GM12878 (cell line): ENCODE data around the gene HS6ST1. TPM values are rescaled to one million over a fixed set of nuclear protein-coding genes. Genes with fewer than 3 reads are reported as not detected.

Experiments
- ATAC-seq: fragments of 200-7000 bp; cut with Tn5 transposase; 3 replicates; pipeline ENCODE4 v1.9.1; 2020; ENCODE audit warnings: mild to moderate bottlenecking, moderate library complexity
- BruUV-seq: library from RNA; stranded (reverse); fragments of 400-500 nt; replicated peaks from 2 replicates; lab custom pipeline; 2021; lab: Mats Ljungman, UMichigan
- CTCF ChIA-PET: fragments of 300-600 bp; sonication (Branson Sonifier 250); formaldehyde crosslinking; extraction: SDS; loops from one replicate; lab custom pipeline; 2021; ENCODE audit warnings: inconsistent platforms; lab: Yijun Ruan, JAX
- POLR2A ChIA-PET: fragments of 350-600 bp; formaldehyde crosslinking; extraction: SDS; loops from one replicate; lab custom pipeline; 2021; ENCODE audit warnings: inconsistent platforms; lab: Charles Lee
- RAD21 ChIA-PET: fragments of 300-600 bp; sonication (Branson Sonifier 250); formaldehyde crosslinking; loops from one replicate; lab custom pipeline; 2023; ENCODE audit warnings: antibody characterized with exemption; ENCODE audit not compliant: unreplicated experiment; lab: Charles Lee
- SMC1A ChIA-PET: fragments of 300-600 bp; sonication (Branson Sonifier 250); formaldehyde crosslinking; loops from one replicate; lab custom pipeline; 2023; ENCODE audit not compliant: unreplicated experiment, uncharacterized antibody; lab: Charles Lee
- DNase-seq: peaks from one replicate; pipeline ENCODE4 v3.0.0-alpha.2; 2011; ENCODE audit warnings: low read depth, low spot score
- FAIRE-seq: peaks from 3 replicates; lab custom pipeline; 2011; peaks lifted over from hg19 to GRCh38; lab: Jason Lieb, UNC
- H2AFZ ChIP-seq: 2 replicates; pipeline ENCODE4 v1.6.0; 2011; ENCODE audit warnings: low read depth, low read length, control low read depth; ENCODE audit not compliant: control insufficient read depth
- H3K27ac ChIP-seq: 2 replicates; pipeline ENCODE4 v1.5.1; 2011; ENCODE audit warnings: control low read depth; ENCODE audit not compliant: control insufficient read depth, insufficient read depth
- H3K27me3 ChIP-seq, 2 experiments: replicated peaks in 1 of 2; 2 replicates each; pipeline versions ENCODE4 v1.6.0 to v1.6.1; 2011; ENCODE audit warnings: low read length in 1 of 2; ENCODE audit not compliant: control insufficient read depth in 2 of 2, insufficient read depth in 2 of 2
- H3K36me3 ChIP-seq, 2 experiments: 2 replicates each; pipeline ENCODE4 v1.5.1; 2011; ENCODE audit warnings: low read length in 1 of 2; ENCODE audit not compliant: control insufficient read depth in 2 of 2, insufficient read depth in 2 of 2
- H3K4me1 ChIP-seq: 2 replicates; pipeline ENCODE4 v1.6.1; 2011; ENCODE audit warnings: mild to moderate bottlenecking, low read length, moderate library complexity, mixed read lengths; ENCODE audit not compliant: control insufficient read depth, insufficient read depth
- H3K4me2 ChIP-seq: 2 replicates; pipeline ENCODE4 v1.6.0; 2011; ENCODE audit warnings: control low read depth; ENCODE audit not compliant: control insufficient read depth, insufficient read depth
- H3K4me3 ChIP-seq: fragments of 200-600 bp; sonication (generic); 2 replicates; pipeline ENCODE4 v1.5.1; 2016
- H3K79me2 ChIP-seq: 2 replicates; pipeline ENCODE4 v1.6.0; 2011; ENCODE audit warnings: low read length; ENCODE audit not compliant: control insufficient read depth, insufficient read depth
- H3K9ac ChIP-seq: 2 replicates; pipeline ENCODE4 v1.8.0; 2011; ENCODE audit warnings: low read length, control low read depth, mixed read lengths; ENCODE audit not compliant: control insufficient read depth, insufficient read depth
- H3K9me3 ChIP-seq: replicated peaks from 3 replicates; pipeline ENCODE4 v1.5.1; 2011; ENCODE audit warnings: mild to moderate bottlenecking, low read length; ENCODE audit not compliant: control insufficient read depth, insufficient read depth
- H4K20me1 ChIP-seq: 2 replicates; pipeline ENCODE4 v1.6.0; 2011; ENCODE audit not compliant: control insufficient read depth, insufficient read depth
- ATF2 ChIP-seq: IDR thresholded peaks from 2 replicates; pipeline ENCODE4 v1.6.1; 2012; ENCODE audit warnings: low read length, inconsistent platforms
- BRCA1 ChIP-seq: IDR thresholded peaks from 2 replicates; pipeline ENCODE4 v1.6.1; 2011; ENCODE audit warnings: low read depth, low read length, improper control_type of control experiment
- CEBPB ChIP-seq, 2 experiments: fragments of 150-350 bp in 1 of 2; IDR thresholded peaks; 2 replicates each; pipeline ENCODE4 v1.6.1; 2012 to 2014; ENCODE audit warnings: low read depth in 2 of 2, low read length in 2 of 2, borderline replicate concordance in 1 of 2, inconsistent platforms in 1 of 2
- DPF2 ChIP-seq: fragments of 450-650 bp; IDR thresholded peaks from 2 replicates; pipeline ENCODE4 v1.6.1; 2017; ENCODE audit warnings: mild to moderate bottlenecking
- E2F4 ChIP-seq: IDR thresholded peaks from 2 replicates; pipeline ENCODE4 v1.6.1; 2012; ENCODE audit warnings: low read depth, low read length, improper control_type of control experiment
- HDAC6 ChIP-seq: fragments of 200-600 bp; sonication (generic); IDR thresholded peaks from one replicate; pipeline ENCODE4 v1.8.0; 2017; ENCODE audit warnings: antibody characterized with exemption; ENCODE audit not compliant: unreplicated experiment
- MTA2 ChIP-seq: fragments of 450-650 bp; IDR thresholded peaks from 2 replicates; pipeline ENCODE4 v1.6.1; 2016; ENCODE audit warnings: low read depth, mild to moderate bottlenecking, moderate library complexity
- PKNOX1 ChIP-seq: fragments of 450-650 bp; IDR thresholded peaks from 2 replicates; pipeline ENCODE4 v1.6.1; 2016; ENCODE audit warnings: mild to moderate bottlenecking
- POLR2AphosphoS2 ChIP-seq: IDR thresholded peaks from 2 replicates; pipeline ENCODE4 v1.6.1; 2011; ENCODE audit warnings: low read depth, mild to moderate bottlenecking, low read length, improper control_type of control experiment, moderate library complexity
- ZBTB40 ChIP-seq: fragments of 450-650 bp; IDR thresholded peaks from 2 replicates; pipeline ENCODE4 v1.6.1; 2016; ENCODE audit warnings: mild to moderate bottlenecking, moderate library complexity, borderline replicate concordance
- WGBS: methylation state at CpG from one replicate; pipeline ENCODE4 v1.1.6; 2016; ENCODE audit warnings: low lambda C conversion rate; ENCODE audit not compliant: insufficient replicate concordance, insufficient coverage; ENCODE audit errors: missing lambda C conversion rate; 5-methylcytosine and 5-hydroxymethylcytosine counted together
- in situ Hi-C: fragments of 300-500 bp; cut with MboI; formaldehyde crosslinking; loops from 9 replicates; pipeline ENCODE4 v1.14.3; 2018; ENCODE audit warnings: mixed read lengths
- intact Hi-C: fragments of 100-400 bp; cut with micrococcal nuclease; formaldehyde crosslinking; loops from one replicate; pipeline ENCODE4 v1.14.2; 2022; ENCODE audit not compliant: unreplicated experiment
- polyA plus RNA-seq, 11 experiments: library from polyadenylated mRNA; depleted of rRNA in 4 of 11; unstranded in 6 of 11; stranded (reverse) in 5 of 11; fragments of >200 nt; fragmentation: Nextera tagmentation in 4 of 11; fragmentation: Illumina TruSeq in 1 of 11; extraction: Ambion mirVana in 4 of 11; extraction: Trizol in 1 of 11; gene quantifications; 1 replicate in 1 of 11; 2 replicates in 10 of 11; pipeline versions ENCODE4 v1.2.1 to v1.2.3, GENCODE V29; 2011 to 2016; ENCODE audit warnings: inconsistent platforms in 2 of 11, missing spikeins in 2 of 11, low read depth in 1 of 11
- total RNA-seq, 4 experiments: library from RNA; depleted of rRNA in 3 of 4; stranded (reverse); fragments of >200 nt in 3 of 4; fragmentation: Illumina TruSeq in 1 of 4; extraction: Trizol in 1 of 4; gene quantifications; 2 replicates each; pipeline versions ENCODE4 v1.2.1 to v1.2.3, GENCODE V29; 2013 to 2021

The HS6ST1 gene
- total and polyA plus RNA-seq, 10 of the 15 experiments (the other 5 are each of a cell fraction or from before 2014, with no cell fraction given): 0.48 to 17.0 (median 4.7) TPM

- no peaks in the 10 kb centered on the region; a peak in 1 of 4 replicates for H3K27me3 ChIP-seq
- FAIRE-seq (no peak), DNase-seq (no peak), ATAC-seq (no peak)
- H3K9me3 ChIP-seq: no peaks in the 10 kb centered on the region
- WGBS: 64% methylated on average over 23 of the region's 23 CpGs
- in situ Hi-C loops (no loop called here), intact Hi-C loops (loop anchor here (1.0 to 10.0 kb wide), 5 partner anchors 256 to 1604 kb away; no protein-coding TSS in a partner anchor)
- no peak overlapping the region for H3K27ac ChIP-seq
- peaks cover 13% of the 10 kb centered on the region for H3K4me1 ChIP-seq
- ChIA-PET SMC1A (no interaction called here), RAD21 (no interaction called here), POLR2A (no interaction called here), CTCF (interaction anchor here (0.9 to 1.2 kb wide), 3 partner anchors 25 to 434 kb away, joined by 3 to 4 read pairs (median 4); no protein-coding TSS in a partner anchor)
- H4K20me1 ChIP-seq: 0 out of 2 replicates have a peak, but pooled peaks cover 7% of the 10 kb centered on the region
- H3K36me3 ChIP-seq: no peaks in the 10 kb centered on the region
- peak overlapping the region; percentile 92 for H3K4me2 ChIP-seq
- peaks cover 14% of the 10 kb centered on the region for H3K79me2 ChIP-seq
- peak overlapping the region; percentile 71 for H2AFZ ChIP-seq
- no peak overlapping the region for H3K4me3 ChIP-seq
- H3K9ac ChIP-seq: no peak overlapping the region
- no TSS peak for BruUV-seq
- TF ChIP-seq HDAC6: no peak
- TF ChIP-seq CEBPB (IDR thresholded peaks at IDR 0.05; ENCODE audit: borderline replicate concordance in 1 of 2, low read depth in 2 of 2, low read length in 2 of 2): no peak
- TF ChIP-seq POLR2AphosphoS2: no peak
- TF ChIP-seq BRCA1: no peak
- TF ChIP-seq PKNOX1: no peak
- no peak for TF ChIP-seq ATF2
- TF ChIP-seq ZBTB40: no peak
- TF ChIP-seq DPF2: no peak
- no peak for TF ChIP-seq MTA2
- TF ChIP-seq E2F4: no peak
These were observed 2.5 kb upstream of the HS6ST1 start for GRCh38 chr2:128320906-128321771.
